Dedifferentiated amniotic fluid mesenchymal stem cell (primary cell): ENCODE data around the gene GALK1.
"Not testable (repeated sequence)": the region's sequence is repeated elsewhere in the genome, so short reads cannot be mapped to it uniquely, and the experiment has no call there.

Experiments
- DNase-seq: peaks from one replicate; pipeline ENCODE4 v3.0.0-alpha.2; 2016; ENCODE audit errors: extremely low spot score

The GALK1 gene

GRCh38 chr17:75783803-75784472 is 18.9 kb upstream of the GALK1 start:
- DNase-seq: no peak

- DNase-seq: peak; percentile 62
Observed at GRCh38 chr17:75783069-75783783, 18.2 kb upstream of the GALK1 start.

GRCh38 chr17:75779987-75780889 is 15.2 kb upstream of the GALK1 start:
- no peak for DNase-seq

- peak; percentile 100 for DNase-seq
Observed at GRCh38 chr17:75779250-75779986, 14.4 kb upstream of the GALK1 start.

GRCh38 chr17:75778861-75779249 is 13.9 kb upstream of the GALK1 start:
- DNase-seq: no peak

- DNase-seq: not testable (repeated sequence)
Observed at GRCh38 chr17:75778066-75778860, 13.3 kb upstream of the GALK1 start.

GRCh38 chr17:75777296-75777922 is 12.4 kb upstream of the GALK1 start:
- DNase-seq: no peak

- DNase-seq: no peak
Observed at GRCh38 chr17:75776386-75777295, 11.6 kb upstream of the GALK1 start.

- no peak for DNase-seq
Observed at GRCh38 chr17:75774991-75775668, 10.1 kb upstream of the GALK1 start.

GRCh38 chr17:75774471-75774990 is 9.5 kb upstream of the GALK1 start:
- DNase-seq: no peak

- DNase-seq: no peak
Observed at GRCh38 chr17:75773808-75774470, 8.9 kb upstream of the GALK1 start.

GRCh38 chr17:75773121-75773807 is 8.3 kb upstream of the GALK1 start:
- DNase-seq: no peak

GRCh38 chr17:75771334-75772281 is 6.6 kb upstream of the GALK1 start:
- DNase-seq: no peak

GRCh38 chr17:75769536-75769935 is 4.5 kb upstream of the GALK1 start:
- no peak for DNase-seq

- DNase-seq: no peak
Observed at GRCh38 chr17:75767881-75768280, 2.9 kb upstream of the GALK1 start.

- no peak for DNase-seq
Observed at GRCh38 chr17:75765981-75766380, 989 bp upstream of the GALK1 start.
